ENCODE measurements around the gene MAPK8IP1. TPM values are rescaled to one million over a fixed set of nuclear protein-coding genes. Genes with fewer than 3 reads are reported as not detected.

The MAPK8IP1 gene
- total RNA-seq, 1 donor from 2014 or later = 299 TPM

DNA sequence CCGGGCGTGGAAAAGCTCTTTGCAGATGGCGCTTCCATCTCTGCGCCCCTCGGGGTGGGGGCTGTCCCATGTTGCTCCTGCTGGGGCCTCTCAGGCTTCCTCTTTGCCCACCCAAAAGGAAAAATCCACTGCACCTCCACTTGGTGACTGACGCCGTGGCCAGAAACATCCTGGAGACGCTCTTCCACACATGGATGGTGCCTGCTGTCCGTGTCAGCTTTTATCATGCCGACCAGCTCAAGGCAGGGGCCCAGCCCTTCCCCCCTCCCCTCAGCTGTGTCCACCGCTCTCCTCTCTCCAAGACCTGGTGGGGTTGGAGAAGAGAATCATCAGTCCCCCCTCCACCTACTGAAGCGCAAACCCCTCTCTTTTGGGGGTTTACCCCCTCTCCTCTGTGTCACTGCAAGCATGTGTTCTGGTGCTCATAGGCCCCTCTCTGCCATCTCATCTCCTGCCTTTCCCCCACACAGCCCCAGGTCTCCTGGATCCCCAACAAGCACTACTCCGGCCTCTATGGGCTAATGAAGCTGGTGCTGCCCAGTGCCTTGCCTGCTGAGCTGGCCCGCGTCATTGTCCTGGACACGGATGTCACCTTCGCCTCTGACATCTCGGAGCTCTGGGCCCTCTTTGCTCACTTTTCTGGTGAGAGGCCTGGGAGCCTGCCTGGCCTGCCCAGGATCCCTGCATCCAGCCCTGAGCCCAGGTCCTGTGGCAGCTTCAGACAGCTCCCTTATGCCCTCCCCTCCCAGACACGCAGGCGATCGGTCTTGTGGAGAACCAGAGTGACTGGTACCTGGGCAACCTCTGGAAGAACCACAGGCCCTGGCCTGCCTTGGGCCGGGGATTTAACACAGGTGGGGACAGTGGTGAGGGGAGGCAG, 38.8 kb downstream of the MAPK8IP1 start:
- Mint-ChIP-seq H3K27ac (ENCODE audit: unreplicated experiment) (peak overlapping the region; percentile 31), H3K4me3 (ENCODE audit: unreplicated experiment) (peak overlapping the region; percentile 53), H3K36me3 (ENCODE audit: unreplicated experiment) (no peaks in the 10 kb centered on the region), H3K9me3 (ENCODE audit: unreplicated experiment) (peaks cover 13% of the 10 kb centered on the region), H3K27me3 (ENCODE audit: unreplicated experiment) (peaks cover 25% of the 10 kb centered on the region), H3K4me1 (ENCODE audit: low read depth, unreplicated experiment) (peaks cover 11% of the 10 kb centered on the region)
- no peak for DNase-seq
- TF ChIP-seq, protein P1, sequence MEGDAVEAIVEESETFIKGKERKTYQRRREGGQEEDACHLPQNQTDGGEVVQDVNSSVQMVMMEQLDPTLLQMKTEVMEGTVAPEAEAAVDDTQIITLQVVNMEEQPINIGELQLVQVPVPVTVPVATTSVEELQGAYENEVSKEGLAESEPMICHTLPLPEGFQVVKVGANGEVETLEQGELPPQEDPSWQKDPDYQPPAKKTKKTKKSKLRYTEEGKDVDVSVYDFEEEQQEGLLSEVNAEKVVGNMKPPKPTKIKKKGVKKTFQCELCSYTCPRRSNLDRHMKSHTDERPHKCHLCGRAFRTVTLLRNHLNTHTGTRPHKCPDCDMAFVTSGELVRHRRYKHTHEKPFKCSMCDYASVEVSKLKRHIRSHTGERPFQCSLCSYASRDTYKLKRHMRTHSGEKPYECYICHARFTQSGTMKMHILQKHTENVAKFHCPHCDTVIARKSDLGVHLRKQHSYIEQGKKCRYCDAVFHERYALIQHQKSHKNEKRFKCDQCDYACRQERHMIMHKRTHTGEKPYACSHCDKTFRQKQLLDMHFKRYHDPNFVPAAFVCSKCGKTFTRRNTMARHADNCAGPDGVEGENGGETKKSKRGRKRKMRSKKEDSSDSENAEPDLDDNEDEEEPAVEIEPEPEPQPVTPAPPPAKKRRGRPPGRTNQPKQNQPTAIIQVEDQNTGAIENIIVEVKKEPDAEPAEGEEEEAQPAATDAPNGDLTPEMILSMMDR (IDR thresholded peaks at IDR 0.05; ENCODE audit: partially characterized antibody, unreplicated experiment) = no peak

DNA sequence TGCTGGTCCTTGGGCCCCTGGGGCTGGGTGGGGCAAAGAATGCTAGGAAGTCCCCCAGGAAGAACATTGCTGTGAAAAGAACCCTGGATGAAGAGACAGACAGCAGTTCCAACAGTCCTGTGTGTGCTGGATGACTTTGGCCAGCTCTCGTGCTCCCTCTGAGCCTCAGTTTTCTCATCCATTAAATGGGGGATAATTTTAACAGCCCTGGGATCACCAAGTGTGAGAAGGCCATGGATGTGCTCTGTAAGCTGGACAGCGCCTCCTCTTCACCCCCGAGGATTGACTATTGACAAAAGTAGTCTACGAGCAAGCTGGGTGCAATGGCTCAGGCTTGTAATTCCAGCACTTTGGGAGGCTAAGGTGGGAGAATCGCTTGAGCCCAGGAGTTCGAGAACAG, 39.5 kb downstream of the MAPK8IP1 start:
- no peak for DNase-seq
- TF ChIP-seq, protein P1 (IDR thresholded peaks at IDR 0.05; ENCODE audit: partially characterized antibody, unreplicated experiment) = no peak
- Mint-ChIP-seq H3K9me3 (ENCODE audit: unreplicated experiment) (peaks cover 14% of the 10 kb centered on the region), H3K36me3 (ENCODE audit: unreplicated experiment) (no peaks in the 10 kb centered on the region), H3K4me3 (ENCODE audit: unreplicated experiment) (no peak overlapping the region), H3K4me1 (ENCODE audit: low read depth, unreplicated experiment) (peaks cover 12% of the 10 kb centered on the region), H3K27ac (ENCODE audit: unreplicated experiment) (no peak overlapping the region), H3K27me3 (ENCODE audit: unreplicated experiment) (peaks cover 25% of the 10 kb centered on the region)

- TF ChIP-seq, protein P1 (IDR thresholded peaks at IDR 0.05; ENCODE audit: partially characterized antibody, unreplicated experiment) = no peak
- peak overlapping the region; percentile 38 for H3K27ac Mint-ChIP-seq (ENCODE audit: unreplicated experiment)
- H3K27me3 Mint-ChIP-seq (ENCODE audit: unreplicated experiment) = peaks cover 25% of the 10 kb centered on the region
- no peaks in the 10 kb centered on the region for H3K36me3 Mint-ChIP-seq (ENCODE audit: unreplicated experiment)
- DNase-seq = no peak
- peaks cover 12% of the 10 kb centered on the region for H3K9me3 Mint-ChIP-seq (ENCODE audit: unreplicated experiment)
- peaks cover 14% of the 10 kb centered on the region for H3K4me1 Mint-ChIP-seq (ENCODE audit: low read depth, unreplicated experiment)
- H3K4me3 Mint-ChIP-seq (ENCODE audit: unreplicated experiment) = no peak overlapping the region
Measured at GRCh38 chr11:45925550-45925949, 40.1 kb downstream of the MAPK8IP1 start.

DNA sequence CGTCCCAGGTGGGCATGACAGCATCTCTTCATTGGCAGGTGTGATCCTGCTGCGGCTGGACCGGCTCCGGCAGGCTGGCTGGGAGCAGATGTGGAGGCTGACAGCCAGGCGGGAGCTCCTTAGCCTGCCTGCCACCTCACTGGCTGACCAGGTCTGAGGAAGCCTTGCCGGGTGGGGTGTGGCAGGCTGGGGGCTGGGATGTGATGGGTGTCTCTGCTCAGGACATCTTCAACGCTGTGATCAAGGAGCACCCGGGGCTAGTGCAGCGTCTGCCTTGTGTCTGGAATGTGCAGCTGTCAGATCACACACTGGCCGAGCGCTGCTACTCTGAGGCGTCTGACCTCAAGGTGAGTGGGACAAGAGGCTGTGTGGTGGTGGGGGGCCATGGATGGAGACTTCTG, 40.5 kb downstream of the MAPK8IP1 start:
- Mint-ChIP-seq H3K4me3 (ENCODE audit: unreplicated experiment) (no peak overlapping the region), H3K27ac (ENCODE audit: unreplicated experiment) (peak overlapping the region; percentile 43), H3K9me3 (ENCODE audit: unreplicated experiment) (peaks cover 10% of the 10 kb centered on the region), H3K36me3 (ENCODE audit: unreplicated experiment) (no peaks in the 10 kb centered on the region), H3K27me3 (ENCODE audit: unreplicated experiment) (peaks cover 25% of the 10 kb centered on the region), H3K4me1 (ENCODE audit: low read depth, unreplicated experiment) (peaks cover 14% of the 10 kb centered on the region)
- TF ChIP-seq, protein P1 (IDR thresholded peaks at IDR 0.05; ENCODE audit: partially characterized antibody, unreplicated experiment) = no peak
- peak; percentile 68 for DNase-seq

All from glutamatergic neuron (in vitro differentiated cells).